ENCODE data around the gene CTNNA3. TPM values are rescaled to one million over a fixed set of nuclear protein-coding genes. Genes with fewer than 3 reads are reported as not detected.

The CTNNA3 gene
- total RNA-seq, 4 donors from 2014 or later = 14.3 to 49.5 (median 24.2) TPM

GRCh38 chr10:66654861-66655260, 1041.1 kb downstream of the CTNNA3 start:
- no peak overlapping the region for H3K4me3 ChIP-seq
- no peak for ATAC-seq
- no peaks in the 10 kb centered on the region for H3K9me3 ChIP-seq
- intact Hi-C loops (cut with DNase I; ENCODE audit: low total_unique reads) = no loop called here
- H3K36me3 ChIP-seq = no peaks in the 10 kb centered on the region
- H3K4me1 ChIP-seq = no peaks in the 10 kb centered on the region
- no peak overlapping the region for H3K27ac ChIP-seq
- no peak for TF ChIP-seq POLR2A (IDR thresholded peaks at IDR 0.05)
- no peak for TF ChIP-seq CTCF (IDR thresholded peaks at IDR 0.05 in 4 of 5, conservative IDR thresholded peaks at IDR 0.05 in 1 of 5)
- in situ Hi-C loops (cut with MboI; ENCODE audit: low sequenced_read_pairs in 4 of 4) = no loop called here
- no peak for DNase-seq
- H3K27me3 ChIP-seq = no peaks in the 10 kb centered on the region

- no peaks in the 10 kb centered on the region for H3K4me1 ChIP-seq
- H3K27ac ChIP-seq = no peak overlapping the region
- no peaks in the 10 kb centered on the region for H3K36me3 ChIP-seq
- DNase-seq (no peak), ATAC-seq (no peak)
- in situ Hi-C loops (cut with MboI; ENCODE audit: low sequenced_read_pairs in 4 of 4) (no loop called here), intact Hi-C loops (cut with DNase I; ENCODE audit: low total_unique reads) (no loop called here)
- TF ChIP-seq CTCF (IDR thresholded peaks at IDR 0.05 in 4 of 5, conservative IDR thresholded peaks at IDR 0.05 in 1 of 5) (no peak), POLR2A (IDR thresholded peaks at IDR 0.05) (no peak)
- H3K4me3 ChIP-seq = no peak overlapping the region
- H3K9me3 ChIP-seq = no peaks in the 10 kb centered on the region
- H3K27me3 ChIP-seq = no peaks in the 10 kb centered on the region
These were observed 1044.5 kb downstream of the CTNNA3 start for GRCh38 chr10:66651308-66652082.

GRCh38 chr10:66649626-66650025, 1046.4 kb downstream of the CTNNA3 start:
- in situ Hi-C loops (cut with MboI; ENCODE audit: low sequenced_read_pairs in 4 of 4) = no loop called here
- no peaks in the 10 kb centered on the region for H3K27me3 ChIP-seq
- no peak overlapping the region for H3K27ac ChIP-seq
- intact Hi-C loops (cut with DNase I; ENCODE audit: low total_unique reads) = no loop called here
- TF ChIP-seq POLR2A (IDR thresholded peaks at IDR 0.05) (no peak), CTCF (IDR thresholded peaks at IDR 0.05 in 4 of 5, conservative IDR thresholded peaks at IDR 0.05 in 1 of 5) (no peak)
- H3K4me1 ChIP-seq = no peaks in the 10 kb centered on the region
- no peak for ATAC-seq
- no peaks in the 10 kb centered on the region for H3K9me3 ChIP-seq
- no peak for DNase-seq
- no peaks in the 10 kb centered on the region for H3K36me3 ChIP-seq
- no peak overlapping the region for H3K4me3 ChIP-seq

- DNase-seq = no peak
- TF ChIP-seq CTCF (IDR thresholded peaks at IDR 0.05 in 4 of 5, conservative IDR thresholded peaks at IDR 0.05 in 1 of 5) (no peak), POLR2A (IDR thresholded peaks at IDR 0.05) (no peak)
- H3K36me3 ChIP-seq = no peaks in the 10 kb centered on the region
- intact Hi-C loops (cut with DNase I; ENCODE audit: low total_unique reads) (no loop called here), in situ Hi-C loops (cut with MboI; ENCODE audit: low sequenced_read_pairs in 4 of 4) (no loop called here)
- no peak overlapping the region for H3K27ac ChIP-seq
- ATAC-seq = no peak
- no peaks in the 10 kb centered on the region for H3K27me3 ChIP-seq
- H3K9me3 ChIP-seq = no peaks in the 10 kb centered on the region
- no peak overlapping the region for H3K4me3 ChIP-seq
- H3K4me1 ChIP-seq = peaks cover 0 to 10% of the 10 kb centered on the region in 2 donors
These were observed 1053.8 kb downstream of the CTNNA3 start for GRCh38 chr10:66642217-66642616.
